GM23338 (cell line): ENCODE data around the gene PAX5. TPM values are rescaled to one million over a fixed set of nuclear protein-coding genes. Genes with fewer than 3 reads are reported as not detected.

Source experiments
- ATAC-seq: fragments of 200-7000 bp; cut with Tn5 transposase; 3 replicates; pipeline ENCODE4 v1.9.1; 2020
- DNase-seq: peaks from one replicate; pipeline ENCODE4 v3.0.0-alpha.2; 2015; ENCODE audit warnings: low spot score
- H2AFZ ChIP-seq: fragments of 200-600 bp; sonication (generic); 2 replicates; pipeline ENCODE4 v1.8.0; 2016; ENCODE audit warnings: antibody characterized with exemption, mild to moderate bottlenecking, moderate library complexity
- H3F3A ChIP-seq: fragments of 200-600 bp; sonication (generic); replicated peaks from 2 replicates; pipeline ENCODE4 v1.8.0; 2017; ENCODE audit warnings: antibody characterized with exemption, mixed run types, low read depth
- H3K27ac ChIP-seq: fragments of 200-600 bp; sonication (generic); 2 replicates; pipeline ENCODE4 v1.6.1; 2016; ENCODE audit warnings: low read depth
- H3K27me3 ChIP-seq: fragments of 200-600 bp; sonication (generic); 2 replicates; pipeline ENCODE4 v1.8.0; 2016; ENCODE audit warnings: mild to moderate bottlenecking, mixed run types, moderate library complexity; ENCODE audit not compliant: insufficient read depth
- H3K36me3 ChIP-seq: fragments of 200-600 bp; sonication (generic); 2 replicates; pipeline ENCODE4 v1.8.0; 2016; ENCODE audit warnings: mild to moderate bottlenecking; ENCODE audit not compliant: insufficient read depth
- H3K4me1 ChIP-seq: fragments of 200-600 bp; sonication (generic); 2 replicates; pipeline ENCODE4 v1.8.0; 2016; ENCODE audit warnings: mild to moderate bottlenecking, moderate library complexity; ENCODE audit not compliant: insufficient read depth
- H3K4me2 ChIP-seq: fragments of 200-600 bp; sonication (generic); 2 replicates; pipeline ENCODE4 v1.7.1; 2017; ENCODE audit warnings: mixed run types
- H3K4me3 ChIP-seq: fragments of 200-600 bp; sonication (generic); 2 replicates; pipeline ENCODE4 v1.6.1; 2016; ENCODE audit warnings: mixed run types
- H3K79me2 ChIP-seq: fragments of 200-600 bp; sonication (generic); replicated peaks from 2 replicates; pipeline ENCODE4 v1.8.0; 2017; ENCODE audit warnings: mild to moderate bottlenecking; ENCODE audit not compliant: insufficient read depth
- H3K9me2 ChIP-seq: fragments of 200-600 bp; sonication (generic); 2 replicates; pipeline ENCODE4 v1.8.0; 2017; ENCODE audit not compliant: insufficient read depth
- H4K20me1 ChIP-seq: fragments of 200-600 bp; sonication (generic); replicated peaks from 2 replicates; pipeline ENCODE4 v1.8.0; 2017; ENCODE audit warnings: mild to moderate bottlenecking; ENCODE audit not compliant: insufficient read depth
- H3K27ac Mint-ChIP-seq: 2 replicates; pipeline ENCODE4 v1.8.0; 2020; ENCODE audit warnings: inconsistent platforms, mild to moderate bottlenecking, moderate library complexity, mixed read lengths
- H3K27me3 Mint-ChIP-seq: 3 replicates; pipeline ENCODE4 v1.8.0; 2022; ENCODE audit warnings: low read depth, mild to moderate bottlenecking, moderate library complexity, mixed read lengths, inconsistent platforms; ENCODE audit not compliant: insufficient read depth, poor library complexity
- H3K36me3 Mint-ChIP-seq: 3 replicates; pipeline ENCODE4 v1.8.0; 2021; ENCODE audit warnings: low read depth, mild to moderate bottlenecking, inconsistent platforms, moderate library complexity, mixed read lengths
- H3K4me1 Mint-ChIP-seq: 3 replicates; pipeline ENCODE4 v1.8.0; 2020; ENCODE audit warnings: mild to moderate bottlenecking, inconsistent platforms, mixed read lengths
- H3K4me3 Mint-ChIP-seq: 3 replicates; pipeline ENCODE4 v1.8.0; 2021; ENCODE audit warnings: moderate library complexity, mild to moderate bottlenecking, inconsistent platforms, mixed read lengths
- H3K9me3 Mint-ChIP-seq: 3 replicates; pipeline ENCODE4 v1.8.0; 2020; ENCODE audit warnings: moderate library complexity, mild to moderate bottlenecking, inconsistent platforms, mixed read lengths
- CTCF ChIP-seq, 2 experiments: fragments of 200-600 bp in 1 of 2; sonication (generic) in 1 of 2; conservative IDR thresholded peaks; 2 replicates each; pipeline versions ENCODE4 v1.5.1 to v1.6.1; 2016 to 2017; ENCODE audit warnings: antibody characterized with exemption in 2 of 2, low read depth in 2 of 2, mild to moderate bottlenecking in 2 of 2, moderate library complexity in 1 of 2
- ETS1 ChIP-seq: IDR thresholded peaks from 2 replicates; pipeline ENCODE4 v1.6.1; 2016; ENCODE audit warnings: antibody characterized with exemption
- EZH2 ChIP-seq: fragments of 200-600 bp; sonication (generic); IDR thresholded peaks from one replicate; pipeline ENCODE4 v1.8.0; 2017; ENCODE audit warnings: antibody characterized with exemption, mild to moderate bottlenecking, low read depth; ENCODE audit not compliant: unreplicated experiment
- EZH2phosphoT487 ChIP-seq: fragments of 200-600 bp; sonication (generic); IDR thresholded peaks from one replicate; pipeline ENCODE4 v1.8.1; 2018; ENCODE audit warnings: antibody characterized with exemption; ENCODE audit not compliant: unreplicated experiment
- NANOG ChIP-seq: IDR thresholded peaks from 2 replicates; pipeline ENCODE4 v1.6.1; 2016; ENCODE audit warnings: antibody characterized with exemption, borderline replicate concordance
- POLR2AphosphoS5 ChIP-seq: IDR thresholded peaks from 2 replicates; pipeline ENCODE4 v1.6.1; 2016; ENCODE audit warnings: antibody characterized with exemption, low read depth
- ZNF331 ChIP-seq: fragments of 250-450 bp; sonication (Bioruptor Pico); IDR thresholded peaks from 2 replicates; pipeline ENCODE4 v1.5.0; 2020; ENCODE audit warnings: low read depth, mild to moderate bottlenecking, moderate library complexity
- ZNF462 ChIP-seq: fragments of 250-450 bp; sonication (Bioruptor Pico); IDR thresholded peaks from 2 replicates; pipeline ENCODE4 v1.5.0; 2020; ENCODE audit warnings: mild to moderate bottlenecking, moderate library complexity
- polyA plus RNA-seq: library from polyadenylated mRNA; unstranded; fragments of >200 nt; fragmentation: Nextera tagmentation; extraction: Ambion mirVana; gene quantifications from 2 replicates; pipeline ENCODE4 v1.2.1, GENCODE V29; 2016
- total RNA-seq: library from RNA; depleted of rRNA; stranded (reverse); fragments of >200 nt; shearing (Covaris generic); gene quantifications from 2 replicates; pipeline ENCODE4 v1.2.3, GENCODE V29; 2014

PAX5 gene
- total and polyA plus RNA-seq, 2 experiments from 2014 or later, result 0.17 to 0.60 TPM

- no peak overlapping the region for H3K4me2 ChIP-seq
- no peak overlapping the region for H3K4me3 Mint-ChIP-seq
- DNase-seq (peak; percentile 63), ATAC-seq (peak; percentile 52)
- no peak overlapping the region for H3K27ac Mint-ChIP-seq
- H3K36me3 Mint-ChIP-seq, result peaks cover 5% of the 10 kb centered on the region; the same call in 1 of the 3 replicates
- H3K4me1 ChIP-seq, result no peaks in the 10 kb centered on the region
- H3K4me1 Mint-ChIP-seq, result peaks cover 3% of the 10 kb centered on the region; the same call in 1 of the 3 replicates
- H3K27me3 Mint-ChIP-seq, result peaks cover 2% of the 10 kb centered on the region
- H3F3A ChIP-seq, result no peaks in the 10 kb centered on the region
- H3K9me3 Mint-ChIP-seq, result peaks cover 7% of the 10 kb centered on the region
- no peak overlapping the region for H2AFZ ChIP-seq
- H3K79me2 ChIP-seq, result no peaks in the 10 kb centered on the region
- H3K27me3 ChIP-seq, result no peaks in the 10 kb centered on the region
- no peaks in the 10 kb centered on the region for H3K36me3 ChIP-seq
- TF ChIP-seq EZH2phosphoT487 (no peak), CTCF (conservative IDR thresholded peaks at IDR 0.05; ENCODE audit: low read depth in 2 of 2) (peak; percentile 76 to 80)
- H4K20me1 ChIP-seq, result no peaks in the 10 kb centered on the region
- no peak overlapping the region for H3K27ac ChIP-seq
- no peaks in the 10 kb centered on the region for H3K9me2 ChIP-seq
- no peak overlapping the region for H3K4me3 ChIP-seq
Measured at GRCh38 chr9:36793277-36793676, 240.8 kb downstream of the PAX5 start.

GRCh38 chr9:36791222-36791950 is 242.7 kb downstream of the PAX5 start:
- H3K27me3 ChIP-seq, result no peaks in the 10 kb centered on the region
- H3K4me3 ChIP-seq, result no peak overlapping the region
- H3K4me2 ChIP-seq, result no peak overlapping the region
- DNase-seq, result no peak
- Mint-ChIP-seq H3K27me3 (peaks cover 2% of the 10 kb centered on the region), H3K36me3 (peaks cover 5% of the 10 kb centered on the region; the same call in 1 of the 3 replicates), H3K27ac (no peak overlapping the region), H3K4me3 (no peak overlapping the region), H3K4me1 (peaks cover 3% of the 10 kb centered on the region; the same call in 1 of the 3 replicates), H3K9me3 (peaks cover 7% of the 10 kb centered on the region)
- H3K36me3 ChIP-seq, result no peaks in the 10 kb centered on the region
- no peaks in the 10 kb centered on the region for H4K20me1 ChIP-seq
- no peaks in the 10 kb centered on the region for H3K79me2 ChIP-seq
- H3F3A ChIP-seq, result no peaks in the 10 kb centered on the region
- H3K4me1 ChIP-seq, result no peaks in the 10 kb centered on the region
- ATAC-seq, result peak; percentile 71
- no peaks in the 10 kb centered on the region for H3K9me2 ChIP-seq
- TF ChIP-seq EZH2, result no peak
- TF ChIP-seq NANOG, result no peak
- no peak for TF ChIP-seq POLR2AphosphoS5
- no peak for TF ChIP-seq ZNF331
- TF ChIP-seq ETS1, result no peak
- no peak for TF ChIP-seq ZNF462 (CRISPR knock-in tag)
- H2AFZ ChIP-seq, result peak overlapping the region; percentile 70
- H3K27ac ChIP-seq, result no peak overlapping the region
